Umbilical cord (tissue), 2 donors: Measurements from ENCODE around the gene MDH1. TPM values are rescaled to one million over a fixed set of nuclear protein-coding genes. Genes with fewer than 3 reads are reported as not detected.
"Not testable (repeated sequence)": the region's sequence is repeated elsewhere in the genome, so short reads cannot be mapped to it uniquely, and the experiment has no call there.

Experiments used
- DNase-seq: peaks from one replicate; pipeline ENCODE4 v3.0.0-alpha.2; 2015; ENCODE audit warnings: low spot score
- total RNA-seq: library from RNA; depleted of rRNA; stranded (reverse); fragments of >200 nt; gene quantifications from one replicate; pipeline ENCODE4 v1.2.3, GENCODE V29; 2014; ENCODE audit warnings: low replicate concordance; ENCODE audit not compliant: insufficient read depth

MDH1 gene
- total RNA-seq = 82.3 TPM

DNA sequence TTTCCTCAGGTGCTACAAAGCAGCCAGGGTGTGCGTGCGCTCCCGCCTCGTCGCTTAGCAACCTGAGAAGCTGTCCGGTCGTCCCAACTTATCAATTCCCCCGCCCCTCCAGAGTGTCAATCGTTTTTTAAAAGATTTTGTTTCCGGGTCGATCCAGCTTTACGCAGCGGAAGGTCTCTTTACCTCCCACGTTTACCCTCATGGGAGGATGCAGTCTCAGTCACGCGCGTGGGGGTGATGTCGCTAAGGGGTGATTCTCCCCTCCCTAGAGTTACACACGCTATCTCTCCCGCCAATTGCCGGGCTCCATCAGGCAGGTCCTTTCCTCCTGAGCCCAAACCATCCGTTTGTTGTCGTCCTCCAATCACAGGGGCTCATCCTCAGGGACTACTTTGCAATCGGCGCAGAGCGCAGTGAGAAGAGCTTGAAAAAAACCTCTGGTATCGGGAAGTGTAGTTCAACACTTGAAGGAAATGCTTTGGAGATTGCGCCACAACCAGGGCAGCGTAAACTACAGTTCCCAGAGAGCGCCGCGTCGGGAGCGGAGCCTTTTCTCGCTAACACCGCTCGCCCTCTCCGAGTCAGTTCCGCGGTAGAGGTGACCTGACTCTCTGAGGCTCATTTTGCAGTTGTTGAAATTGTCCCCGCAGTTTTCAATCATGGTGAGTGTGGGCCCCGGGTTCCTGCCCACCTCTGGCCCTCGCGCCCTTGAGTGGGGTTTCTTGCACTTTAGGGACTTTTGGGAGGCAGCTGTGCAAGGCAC lies at the start of gene MDH1, which contains the start of gene WDPCP:
Gene MDH1, plus strand, starts transcription at position 579 of the 763 bp plus-strand sequence. Its CDS starts 81 bp downstream, at position 660.
Gene WDPCP, minus strand, starts transcription at position 93 of the 763 bp plus-strand sequence. CDS start 206 bp downstream, outside the sequence.
- DNase-seq = peak; percentile 100

- DNase-seq = no peak
Measured at GRCh38 chr2:63539416-63540162, 49.2 kb upstream of the MDH1 start.

DNA sequence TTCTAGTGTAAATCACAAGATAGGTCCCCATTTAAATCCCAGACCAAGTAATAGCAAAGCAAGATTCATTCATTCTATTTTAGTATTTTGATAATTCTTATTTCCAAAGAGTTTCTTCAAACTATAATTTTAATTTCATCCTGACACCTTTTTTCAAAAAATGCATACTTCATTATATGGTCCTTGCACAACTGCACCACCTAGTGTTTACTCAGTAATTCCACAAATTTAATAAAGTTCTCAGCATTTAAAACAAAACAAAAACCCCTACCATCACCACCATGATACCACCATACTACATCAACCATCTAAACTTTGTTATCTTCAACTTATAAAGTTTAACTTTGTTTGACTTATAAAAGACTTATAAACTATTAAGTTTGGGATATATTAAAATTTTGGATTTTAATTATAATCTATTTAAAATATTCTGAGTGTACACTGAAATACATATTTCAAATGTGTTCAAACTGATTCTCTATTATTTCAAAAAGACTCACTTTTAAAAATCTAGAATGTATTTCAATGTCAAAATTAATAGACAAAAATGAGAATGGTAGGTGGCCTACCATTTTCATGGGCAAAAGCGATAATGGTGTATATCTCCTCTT lies 44.6 kb upstream of the MDH1 start:
- DNase-seq = no peak

DNA sequence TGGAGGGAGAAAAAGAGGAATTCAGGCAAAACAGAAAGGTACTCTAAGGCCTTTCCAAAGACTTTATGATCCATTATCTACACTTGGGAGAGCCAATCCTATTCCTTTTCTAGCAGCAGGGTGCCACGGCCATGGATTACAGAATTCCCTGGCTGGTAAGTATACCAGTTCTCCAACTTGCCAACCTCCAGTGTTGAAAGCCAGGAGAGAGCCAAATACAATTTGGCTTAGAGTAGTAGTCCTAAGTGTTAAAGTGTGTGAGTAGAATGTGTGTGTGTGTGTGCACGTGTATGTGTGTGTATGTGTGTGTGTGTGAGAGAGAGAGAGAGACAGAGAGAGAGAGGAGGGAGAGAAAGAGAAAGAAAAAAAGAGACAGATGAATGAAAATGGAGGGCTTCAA lies 43.7 kb upstream of the MDH1 start:
- no peak for DNase-seq

DNA sequence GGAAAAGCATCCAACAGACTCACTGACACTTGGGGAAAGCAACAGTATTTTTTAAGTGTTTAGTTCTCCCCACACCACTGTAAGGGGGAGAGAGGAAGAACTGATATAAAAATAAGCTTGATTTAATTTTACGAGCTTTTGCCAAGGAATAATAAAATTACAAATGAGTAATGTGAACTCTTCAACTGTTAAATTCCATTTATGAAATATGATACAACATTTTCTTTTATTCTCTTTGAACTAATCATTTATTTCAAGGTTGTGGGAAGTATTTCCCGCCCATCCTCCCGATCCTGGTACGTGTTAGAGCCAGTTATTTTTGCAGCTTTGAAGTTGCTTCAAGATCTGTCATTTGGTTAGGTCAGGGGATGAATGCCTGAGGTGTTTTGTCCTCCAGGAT lies 35.7 kb upstream of the MDH1 start:
- no peak for DNase-seq

DNA sequence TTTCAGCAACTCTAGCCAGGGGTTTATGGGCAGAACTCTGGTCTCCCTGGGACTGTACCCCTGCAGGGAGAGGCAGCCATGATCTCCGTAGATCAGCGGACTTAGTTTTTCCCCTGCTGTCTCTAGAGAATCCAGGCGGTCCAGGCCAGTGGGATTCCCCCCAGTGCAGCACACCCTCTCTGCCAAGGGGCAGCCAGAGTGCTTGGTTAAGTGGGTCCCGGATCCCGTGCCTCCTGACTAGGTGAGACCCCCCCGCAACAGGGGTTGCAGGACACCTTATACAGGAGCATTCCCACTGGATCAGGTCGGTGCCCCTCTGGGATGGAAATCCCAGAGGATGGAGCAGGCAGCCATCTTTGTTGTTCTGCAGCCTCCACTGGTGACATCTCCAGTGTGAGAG lies 33.5 kb upstream of the MDH1 start:
- DNase-seq = no peak

DNA sequence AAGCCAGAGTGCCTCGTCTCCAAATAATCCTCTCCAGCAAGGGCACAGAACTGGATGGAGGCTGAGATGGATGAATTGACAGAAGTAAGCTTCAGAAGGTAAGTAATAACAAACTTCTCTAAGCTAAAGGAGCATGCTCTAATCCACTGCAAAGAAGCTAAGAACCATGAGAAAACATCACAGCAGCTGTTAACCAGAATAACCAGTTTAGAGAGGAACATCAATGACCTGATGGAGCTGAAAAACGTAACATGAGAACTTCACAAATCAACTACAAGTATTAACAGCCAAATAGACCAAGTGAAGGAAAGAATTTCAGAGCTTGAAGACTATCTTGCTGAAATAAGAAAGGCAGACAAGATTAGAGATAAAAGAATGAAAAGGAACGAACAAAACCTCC lies 32.8 kb upstream of the MDH1 start:
- DNase-seq = no peak

DNA sequence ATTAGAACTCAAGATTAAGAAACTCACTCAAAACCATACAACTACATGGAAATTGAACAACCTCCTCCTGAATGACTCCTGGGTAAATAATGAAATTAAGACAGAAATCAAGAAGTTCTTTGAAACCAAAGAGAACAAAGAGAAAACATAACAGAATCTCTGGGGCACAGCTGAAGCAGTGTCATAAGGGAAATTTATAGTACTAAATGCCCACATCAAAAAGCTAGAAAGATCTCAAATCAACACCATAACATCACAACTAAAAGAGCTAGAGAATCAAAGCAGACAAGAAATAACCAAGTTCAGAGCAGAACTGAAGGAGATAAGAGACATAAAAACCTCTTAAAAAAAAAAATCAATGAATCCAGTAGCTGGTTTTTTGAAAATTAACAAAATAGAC lies 30.9 kb upstream of the MDH1 start:
- DNase-seq = not testable (repeated sequence)

- DNase-seq = not testable (repeated sequence)
Measured at GRCh38 chr2:63558922-63559321, 29.8 kb upstream of the MDH1 start.

DNA sequence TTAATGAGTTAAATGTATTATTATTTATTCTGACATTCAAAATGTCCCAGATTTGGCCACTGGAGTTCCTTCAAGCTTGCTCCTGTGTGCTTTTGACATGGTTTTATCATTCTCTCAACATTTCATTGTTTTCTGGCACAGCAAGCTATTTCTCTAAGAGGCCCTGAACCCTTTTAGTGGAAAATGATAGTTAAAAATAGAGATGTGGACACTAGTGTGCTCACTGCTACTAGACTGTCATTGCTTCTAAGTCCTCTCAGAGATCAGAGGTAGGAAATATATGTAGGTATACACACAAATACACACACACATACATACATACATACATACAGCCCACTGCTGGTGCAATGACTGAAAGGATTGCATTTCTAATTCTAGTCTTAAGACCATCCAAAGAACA lies 26.0 kb upstream of the MDH1 start:
- DNase-seq = no peak

- no peak for DNase-seq
Measured at GRCh38 chr2:63569740-63570139, 19.0 kb upstream of the MDH1 start.

DNA sequence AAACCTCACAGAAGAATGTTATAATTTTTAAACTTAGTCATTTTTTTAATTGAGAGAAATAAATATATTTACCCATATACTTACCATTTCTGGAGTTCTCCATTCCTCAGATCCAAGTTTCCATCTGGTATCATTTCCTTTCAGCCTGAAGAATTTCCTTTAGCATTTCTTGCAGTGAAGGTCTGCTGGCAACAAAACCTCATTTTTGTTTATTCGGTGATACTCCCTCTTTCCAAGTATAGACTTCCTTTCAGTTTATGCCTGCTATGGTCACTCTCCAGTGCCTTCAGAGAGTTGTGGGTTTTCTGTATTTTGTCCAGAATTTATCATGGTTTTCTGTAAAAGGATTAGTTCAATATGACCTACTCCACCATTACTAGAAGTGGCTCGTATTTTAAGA lies 17.5 kb upstream of the MDH1 start:
- DNase-seq = no peak

- no peak for DNase-seq
Measured at GRCh38 chr2:63572001-63572400, 16.8 kb upstream of the MDH1 start.

- DNase-seq = not testable (repeated sequence)
Measured at GRCh38 chr2:63573026-63573425, 15.7 kb upstream of the MDH1 start.

- not testable (repeated sequence) for DNase-seq
Measured at GRCh38 chr2:63573726-63574345, 14.9 kb upstream of the MDH1 start.

DNA sequence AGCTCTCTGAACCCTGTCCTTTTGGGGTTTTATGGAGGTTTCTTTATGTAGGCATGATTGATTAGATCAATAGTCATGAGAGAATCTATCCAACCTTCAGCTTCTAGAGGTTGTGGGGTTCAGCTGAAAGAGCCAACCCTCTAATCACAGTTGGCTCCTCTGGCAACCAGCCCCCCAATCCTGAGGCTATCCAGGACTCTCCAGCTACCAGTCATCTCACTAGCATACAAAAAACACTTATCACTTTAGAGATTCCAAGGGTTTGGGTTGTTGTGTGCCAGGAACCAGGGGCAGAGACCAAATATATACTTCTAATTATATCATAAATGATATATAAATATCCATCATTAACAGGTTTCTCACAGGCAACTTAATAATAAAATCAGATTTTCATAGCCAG lies 12.2 kb upstream of the MDH1 start:
- DNase-seq = no peak

DNA sequence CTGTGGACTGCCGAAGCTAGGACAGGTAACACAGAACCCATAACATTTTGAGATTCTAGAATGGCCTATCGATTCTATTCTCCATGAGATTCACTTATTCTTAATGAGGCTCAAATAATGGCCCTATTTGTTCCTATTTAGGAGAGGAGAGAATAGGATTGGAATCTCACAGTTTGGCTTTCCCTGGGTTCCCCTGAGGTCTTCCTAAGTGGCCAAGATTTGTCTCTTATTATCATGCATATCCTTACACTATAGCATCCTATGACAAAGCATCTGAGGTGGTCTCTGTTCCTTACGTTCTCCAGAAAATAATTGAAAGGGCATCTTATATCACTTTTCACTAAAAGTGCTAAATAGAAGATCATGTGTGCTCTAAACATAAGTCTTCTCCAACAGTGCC lies 10.0 kb upstream of the MDH1 start:
- no peak for DNase-seq

GRCh38 chr2:63580651-63581297 lies 8.0 kb upstream of the MDH1 start:
- no peak for DNase-seq

- DNase-seq = peak; percentile 10
Measured at GRCh38 chr2:63581298-63581961, 7.3 kb upstream of the MDH1 start.

GRCh38 chr2:63582873-63583272 lies 5.9 kb upstream of the MDH1 start:
- DNase-seq = no peak

- peak; percentile 5 for DNase-seq
Measured at GRCh38 chr2:63587814-63588384, 864 bp upstream of the MDH1 start.
